ENCODE results near the gene CABYR. TPM values are rescaled to one million over a fixed set of nuclear protein-coding genes. Genes with fewer than 3 reads are reported as not detected.
A peak's percentile ranks its signal among the peaks of the same experiment; 100 is the strongest.

CABYR gene
- total and polyA plus RNA-seq, 2 of the 13 experiments (the other 11 are each of a cell fraction or from before 2014, with no cell fraction given), result 0.71 to 0.88 TPM

DNA sequence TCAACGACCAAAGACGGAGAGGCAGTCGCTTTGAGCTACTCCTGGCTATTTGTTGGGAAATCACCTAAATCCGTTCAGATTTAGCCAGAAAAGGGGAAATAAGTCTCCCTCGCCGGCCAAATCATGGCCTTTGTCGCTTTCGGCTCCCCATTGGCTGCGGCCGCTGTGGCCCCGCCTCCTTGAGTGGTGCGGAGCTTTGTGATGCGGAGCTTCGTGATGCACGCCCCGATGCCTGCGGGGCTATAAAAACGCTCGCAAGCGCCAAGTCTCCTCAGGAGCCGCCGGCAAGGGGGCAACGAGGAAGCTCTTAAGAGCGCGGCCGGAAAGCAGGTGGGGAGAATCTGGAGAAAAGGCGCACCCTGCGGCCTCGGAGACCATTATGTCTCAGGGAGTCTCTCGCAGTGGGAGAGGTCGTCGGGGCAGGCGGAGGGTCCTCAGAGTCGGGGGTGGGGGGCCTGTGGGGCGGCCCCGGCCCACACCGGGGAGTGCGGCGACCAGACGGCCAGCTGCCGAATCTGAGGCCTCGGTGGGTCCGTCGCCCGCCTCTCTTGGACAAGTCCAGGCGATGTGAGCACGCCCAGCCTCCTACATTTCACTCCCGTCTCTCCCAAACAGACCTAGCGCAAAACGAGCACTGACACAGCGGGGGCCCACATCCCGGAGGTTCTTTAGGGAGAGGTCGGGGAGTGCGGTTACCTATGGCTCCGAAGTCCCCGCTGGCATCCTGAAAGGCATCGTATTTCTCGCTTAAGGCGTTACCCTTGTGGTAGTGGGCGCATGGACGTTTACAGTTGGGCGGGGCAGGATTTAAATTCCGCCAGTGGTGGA, at the start of gene CABYR (continued):
- no peak for TF ChIP-seq MAFK (conservative IDR thresholded peaks at IDR 0.05 in 1 of 2, IDR thresholded peaks at IDR 0.05 in 1 of 2; ENCODE audit: low read length in 2 of 2)
- TF ChIP-seq NFKB2 (CRISPR knock-in tag; IDR thresholded peaks at IDR 0.05; ENCODE audit: borderline replicate concordance), result peak; percentile 13; the same call in 1 of the 2 replicates
- TF ChIP-seq ZKSCAN8 (CRISPR knock-in tag; IDR thresholded peaks at IDR 0.05; ENCODE audit: borderline replicate concordance), result no peak
- TF ChIP-seq ZNF562 (CRISPR knock-in tag; IDR thresholded peaks at IDR 0.05; ENCODE audit: borderline replicate concordance), result no peak
- TF ChIP-seq, protein P1, sequence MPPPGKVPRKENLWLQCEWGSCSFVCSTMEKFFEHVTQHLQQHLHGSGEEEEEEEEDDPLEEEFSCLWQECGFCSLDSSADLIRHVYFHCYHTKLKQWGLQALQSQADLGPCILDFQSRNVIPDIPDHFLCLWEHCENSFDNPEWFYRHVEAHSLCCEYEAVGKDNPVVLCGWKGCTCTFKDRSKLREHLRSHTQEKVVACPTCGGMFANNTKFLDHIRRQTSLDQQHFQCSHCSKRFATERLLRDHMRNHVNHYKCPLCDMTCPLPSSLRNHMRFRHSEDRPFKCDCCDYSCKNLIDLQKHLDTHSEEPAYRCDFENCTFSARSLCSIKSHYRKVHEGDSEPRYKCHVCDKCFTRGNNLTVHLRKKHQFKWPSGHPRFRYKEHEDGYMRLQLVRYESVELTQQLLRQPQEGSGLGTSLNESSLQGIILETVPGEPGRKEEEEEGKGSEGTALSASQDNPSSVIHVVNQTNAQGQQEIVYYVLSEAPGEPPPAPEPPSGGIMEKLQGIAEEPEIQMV (CRISPR knock-in tag; IDR thresholded peaks at IDR 0.05; ENCODE audit: low read depth), result no peak
- TF ChIP-seq KMT2A (CRISPR knock-in tag; IDR thresholded peaks at IDR 0.05), result no peak
- peak; percentile 71 for TF ChIP-seq ZNF687 (CRISPR knock-in tag; IDR thresholded peaks at IDR 0.05)
- TF ChIP-seq, protein P2, sequence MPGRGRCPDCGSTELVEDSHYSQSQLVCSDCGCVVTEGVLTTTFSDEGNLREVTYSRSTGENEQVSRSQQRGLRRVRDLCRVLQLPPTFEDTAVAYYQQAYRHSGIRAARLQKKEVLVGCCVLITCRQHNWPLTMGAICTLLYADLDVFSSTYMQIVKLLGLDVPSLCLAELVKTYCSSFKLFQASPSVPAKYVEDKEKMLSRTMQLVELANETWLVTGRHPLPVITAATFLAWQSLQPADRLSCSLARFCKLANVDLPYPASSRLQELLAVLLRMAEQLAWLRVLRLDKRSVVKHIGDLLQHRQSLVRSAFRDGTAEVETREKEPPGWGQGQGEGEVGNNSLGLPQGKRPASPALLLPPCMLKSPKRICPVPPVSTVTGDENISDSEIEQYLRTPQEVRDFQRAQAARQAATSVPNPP (CRISPR knock-in tag; IDR thresholded peaks at IDR 0.05), result no peak
- TF ChIP-seq ZNF777 (CRISPR knock-in tag; IDR thresholded peaks at IDR 0.05), result peak; percentile 65
- peak; percentile 33; the same call in 1 of the 2 replicates for TF ChIP-seq KDM2A (CRISPR knock-in tag; IDR thresholded peaks at IDR 0.05; ENCODE audit: borderline replicate concordance, low read depth)
- TF ChIP-seq, protein P3, sequence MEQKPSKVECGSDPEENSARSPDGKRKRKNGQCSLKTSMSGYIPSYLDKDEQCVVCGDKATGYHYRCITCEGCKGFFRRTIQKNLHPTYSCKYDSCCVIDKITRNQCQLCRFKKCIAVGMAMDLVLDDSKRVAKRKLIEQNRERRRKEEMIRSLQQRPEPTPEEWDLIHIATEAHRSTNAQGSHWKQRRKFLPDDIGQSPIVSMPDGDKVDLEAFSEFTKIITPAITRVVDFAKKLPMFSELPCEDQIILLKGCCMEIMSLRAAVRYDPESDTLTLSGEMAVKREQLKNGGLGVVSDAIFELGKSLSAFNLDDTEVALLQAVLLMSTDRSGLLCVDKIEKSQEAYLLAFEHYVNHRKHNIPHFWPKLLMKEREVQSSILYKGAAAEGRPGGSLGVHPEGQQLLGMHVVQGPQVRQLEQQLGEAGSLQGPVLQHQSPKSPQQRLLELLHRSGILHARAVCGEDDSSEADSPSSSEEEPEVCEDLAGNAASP (CRISPR knock-in tag; IDR thresholded peaks at IDR 0.05; ENCODE audit: borderline replicate concordance), result no peak
- TF ChIP-seq HNRNPLL (IDR thresholded peaks at IDR 0.05; ENCODE audit: low read depth, low read length, poor library complexity, severe bottlenecking), result peak; percentile 49
- no peak for TF ChIP-seq ZNF367 (CRISPR knock-in tag; IDR thresholded peaks at IDR 0.05; ENCODE audit: borderline replicate concordance)
- TF ChIP-seq ARID4A (CRISPR knock-in tag; IDR thresholded peaks at IDR 0.05; ENCODE audit: borderline replicate concordance), result 0 out of 2 replicates have a peak, but pooled peaks have one; percentile 11

Measured in HepG2 (cell line).